SK-N-SH (cell line): Measurements from ENCODE around the gene CLK1. TPM values are rescaled to one million over a fixed set of nuclear protein-coding genes. Genes with fewer than 3 reads are reported as not detected.

Source experiments
- CTCF ChIA-PET: fragments of 300-600, 350-600 bp; formaldehyde crosslinking; extraction: SDS; loops from one replicate; lab custom pipeline; 2021; lab: Yijun Ruan, JAX
- POLR2A ChIA-PET: fragments of 350-600 bp; sonication (Branson Sonifier 250); formaldehyde crosslinking; extraction: SDS; loops from one replicate; lab custom pipeline; 2020; ENCODE audit warnings: antibody characterized with exemption, inconsistent platforms; lab: Yijun Ruan, JAX
- DNase-seq: peaks from one replicate; pipeline ENCODE4 v3.0.0; 2012
- H2AFZ ChIP-seq: fragments of 200-600 bp; sonication (generic); 2 replicates; pipeline ENCODE4 v1.8.1; 2016; ENCODE audit warnings: antibody characterized with exemption, mild to moderate bottlenecking, low read depth
- H3F3A ChIP-seq: fragments of 200-600 bp; sonication (generic); replicated peaks from 2 replicates; pipeline ENCODE3; 2016; ENCODE audit warnings: antibody characterized with exemption, mild to moderate bottlenecking; ENCODE audit not compliant: insufficient read depth
- H3K27ac ChIP-seq, 2 experiments: fragments of 200-500 bp in 1 of 2; fragments of 200-600 bp in 1 of 2; sonication (Bioruptor generic) in 1 of 2; sonication (generic), shearing (Covaris generic) in 1 of 2; 2 replicates each; pipeline versions ENCODE4 v1.5.1 to v1.6.1; 2014 to 2016; ENCODE audit warnings: low read depth in 2 of 2, inconsistent platforms in 1 of 2, low read length in 1 of 2, mild to moderate bottlenecking in 1 of 2, mixed read lengths in 1 of 2
- H3K27me3 ChIP-seq: fragments of 200-600 bp; sonication (generic), shearing (Covaris generic); 2 replicates; pipeline ENCODE4 v1.6.1; 2016; ENCODE audit warnings: mixed run types; ENCODE audit not compliant: insufficient read depth
- H3K36me3 ChIP-seq, 2 experiments: fragments of 200-500 bp in 1 of 2; fragments of 200-600 bp in 1 of 2; sonication (Bioruptor generic) in 1 of 2; sonication (generic) in 1 of 2; replicated peaks in 1 of 2; 2 replicates each; pipeline versions ENCODE3 to v1.5.1; 2014 to 2016; ENCODE audit warnings: low read length in 1 of 2, mild to moderate bottlenecking in 1 of 2; ENCODE audit not compliant: insufficient read depth in 2 of 2, control insufficient read depth in 1 of 2
- H3K4me1 ChIP-seq, 2 experiments: fragments of 200-500 bp in 1 of 2; fragments of 200-600 bp in 1 of 2; sonication (Bioruptor generic) in 1 of 2; sonication (generic), shearing (Covaris generic) in 1 of 2; 2 replicates each; pipeline versions ENCODE4 v1.5.1 to v1.6.1; 2014 to 2016; ENCODE audit warnings: low read depth in 1 of 2, low read length in 1 of 2, mixed run types in 1 of 2; ENCODE audit not compliant: insufficient read depth in 2 of 2, control insufficient read depth in 1 of 2
- H3K4me2 ChIP-seq: fragments of 200-600 bp; sonication (generic), shearing (Covaris generic); 2 replicates; pipeline ENCODE4 v1.6.1; 2017; ENCODE audit warnings: mixed run types
- H3K4me3 ChIP-seq, 2 experiments: fragments of 200-500 bp in 1 of 2; fragments of 200-600 bp in 1 of 2; sonication (Bioruptor generic) in 1 of 2; sonication (generic), shearing (Covaris generic) in 1 of 2; 2 replicates each; pipeline versions ENCODE4 v1.5.1 to v1.8.1; 2014 to 2016; ENCODE audit warnings: low read depth in 2 of 2, inconsistent platforms in 1 of 2, low read length in 1 of 2, mild to moderate bottlenecking in 1 of 2, mixed read lengths in 1 of 2, moderate library complexity in 1 of 2
- H3K79me2 ChIP-seq: fragments of 200-600 bp; sonication (generic); 2 replicates; pipeline ENCODE4 v1.8.1; 2017; ENCODE audit warnings: mild to moderate bottlenecking; ENCODE audit not compliant: insufficient read depth
- H3K9ac ChIP-seq: fragments of 200-600 bp; sonication (generic); 2 replicates; pipeline ENCODE4 v1.6.1; 2017; ENCODE audit warnings: mixed run types
- H3K9me2 ChIP-seq: fragments of 200-600 bp; sonication (generic); 2 replicates; pipeline ENCODE4 v1.6.1; 2017; ENCODE audit warnings: mixed run types
- H3K9me3 ChIP-seq: fragments of 200-600 bp; sonication (generic); 2 replicates; pipeline ENCODE4 v1.6.1; 2017; ENCODE audit warnings: mixed run types, mild to moderate bottlenecking, moderate library complexity
- H4K20me1 ChIP-seq: fragments of 200-600 bp; sonication (generic); 2 replicates; pipeline ENCODE4 v1.6.1; 2017; ENCODE audit warnings: mild to moderate bottlenecking, mixed run types; ENCODE audit not compliant: insufficient read depth
- CHD2 ChIP-seq: fragments of 150-350 bp; IDR thresholded peaks from 2 replicates; pipeline ENCODE4 v1.6.1; 2018; ENCODE audit warnings: low read length; ENCODE audit not compliant: partially characterized antibody
- ELF1 ChIP-seq: IDR thresholded peaks from 2 replicates; pipeline ENCODE4 v1.4.0; 2012
- EZH2phosphoT487 ChIP-seq: fragments of 200-600 bp; sonication (generic); IDR thresholded peaks from 2 replicates; pipeline ENCODE4 v1.6.1; 2017; ENCODE audit warnings: low read depth, mixed run types, mild to moderate bottlenecking, antibody characterized with exemption, moderate library complexity, borderline replicate concordance
- FOXM1 ChIP-seq: IDR thresholded peaks from 2 replicates; pipeline ENCODE4 v1.4.0; 2012; ENCODE audit warnings: low read depth, mild to moderate bottlenecking
- JUND ChIP-seq: IDR thresholded peaks from 2 replicates; pipeline ENCODE4 v1.4.0; 2012
- MXI1 ChIP-seq: IDR thresholded peaks from 2 replicates; pipeline ENCODE4 v1.6.1; 2012; ENCODE audit warnings: mild to moderate bottlenecking, low read depth, low read length, improper control_type of control experiment
- PBX3 ChIP-seq: IDR thresholded peaks from 2 replicates; pipeline ENCODE4; 2012
- RCOR1 ChIP-seq: fragments of 150-350 bp; IDR thresholded peaks from 2 replicates; pipeline ENCODE4 v1.6.1; 2017; ENCODE audit warnings: antibody characterized with exemption, low read length
- REST ChIP-seq: IDR thresholded peaks from 2 replicates; pipeline ENCODE4 v1.6.1; 2012; ENCODE audit warnings: mild to moderate bottlenecking, low read depth, low read length, moderate library complexity
- RXRA ChIP-seq: IDR thresholded peaks from 2 replicates; pipeline ENCODE4 v1.4.0; 2012; ENCODE audit warnings: low read depth, mild to moderate bottlenecking, borderline replicate concordance
- SIN3A ChIP-seq: IDR thresholded peaks from 2 replicates; pipeline ENCODE4 v1.6.1; 2012; ENCODE audit warnings: low read depth, mild to moderate bottlenecking, low read length, moderate library complexity, borderline replicate concordance
- TAF1 ChIP-seq: IDR thresholded peaks from 2 replicates; pipeline ENCODE4 v1.6.1; 2012; ENCODE audit warnings: low read depth, mild to moderate bottlenecking, low read length, moderate library complexity, borderline replicate concordance
- WGBS: methylation state at CpG from one replicate; pipeline ENCODE4 v1.1.6; 2017; ENCODE audit warnings: low lambda C conversion rate; 5-methylcytosine and 5-hydroxymethylcytosine counted together
- polyA plus RNA-seq, 3 experiments: library from polyadenylated mRNA; depleted of rRNA; stranded (reverse); fragments of >200 nt; gene quantifications; 2 replicates each; pipeline ENCODE4 v1.2.3, GENCODE V29; 2012
- TF ChIP-seq, protein P1 (sequence below): IDR thresholded peaks from 2 replicates; pipeline ENCODE4 v1.4.0; 2012; ENCODE audit warnings: low read depth, borderline replicate concordance
- TF ChIP-seq, protein P2 (sequence below): IDR thresholded peaks from 2 replicates; pipeline ENCODE4 v1.4.0; 2012; ENCODE audit warnings: low read depth

Gene CLK1
- polyA plus RNA-seq, 1 of the 3 experiments (the other 2 are of a cell fraction) = 31.1 TPM

- ChIA-PET POLR2A (no interaction called here), CTCF (no interaction called here)
- Histone ChIP-seq H3K27ac (no peak overlapping the region), H3K9me3 (no peaks in the 10 kb centered on the region), H3K27me3 (no peaks in the 10 kb centered on the region), H3K4me1 (no peaks in the 10 kb centered on the region), H3K9ac (no peak overlapping the region), H3K4me2 (no peak overlapping the region), H3K4me3 (no peak overlapping the region), H2AFZ (no peak overlapping the region), H3K9me2 (no peaks in the 10 kb centered on the region), H3F3A (peaks cover 18% of the 10 kb centered on the region), H4K20me1 (no peaks in the 10 kb centered on the region), H3K79me2 (no peaks in the 10 kb centered on the region), H3K36me3 (peaks cover 24 to 55% of the 10 kb centered on the region in 2 experiments)
- 91% methylated on average over 6 of the region's 6 CpGs for WGBS
- no peak for DNase-seq
- TF ChIP-seq RCOR1 (no peak), MXI1 (no peak), SIN3A (no peak), RXRA (no peak), TAF1 (no peak), CHD2 (no peak), REST (no peak), EZH2phosphoT487 (no peak), ELF1 (no peak), FOXM1 (no peak), JUND (no peak), PBX3 (no peak)
- TF ChIP-seq, protein P1, sequence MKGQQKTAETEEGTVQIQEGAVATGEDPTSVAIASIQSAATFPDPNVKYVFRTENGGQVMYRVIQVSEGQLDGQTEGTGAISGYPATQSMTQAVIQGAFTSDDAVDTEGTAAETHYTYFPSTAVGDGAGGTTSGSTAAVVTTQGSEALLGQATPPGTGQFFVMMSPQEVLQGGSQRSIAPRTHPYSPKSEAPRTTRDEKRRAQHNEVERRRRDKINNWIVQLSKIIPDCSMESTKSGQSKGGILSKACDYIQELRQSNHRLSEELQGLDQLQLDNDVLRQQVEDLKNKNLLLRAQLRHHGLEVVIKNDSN = no peak
- TF ChIP-seq, protein P2, sequence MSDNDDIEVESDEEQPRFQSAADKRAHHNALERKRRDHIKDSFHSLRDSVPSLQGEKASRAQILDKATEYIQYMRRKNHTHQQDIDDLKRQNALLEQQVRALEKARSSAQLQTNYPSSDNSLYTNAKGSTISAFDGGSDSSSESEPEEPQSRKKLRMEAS = no peak
Observed at GRCh38 chr2:200873560-200873959, 9.1 kb upstream of the CLK1 start.
